GM18870 (cell line): ENCODE measurements around the gene BOD1.
"Not testable (repeated sequence)": the region's sequence is repeated elsewhere in the genome, so short reads cannot be mapped to it uniquely, and the experiment has no call there.

Experiments used
- ATAC-seq: cut with Tn5 transposase; IDR thresholded peaks from one replicate; pipeline ENCODE4 v1.9.1; 2021; ENCODE audit warnings: moderate library complexity; ENCODE audit not compliant: unreplicated experiment

The BOD1 gene

DNA sequence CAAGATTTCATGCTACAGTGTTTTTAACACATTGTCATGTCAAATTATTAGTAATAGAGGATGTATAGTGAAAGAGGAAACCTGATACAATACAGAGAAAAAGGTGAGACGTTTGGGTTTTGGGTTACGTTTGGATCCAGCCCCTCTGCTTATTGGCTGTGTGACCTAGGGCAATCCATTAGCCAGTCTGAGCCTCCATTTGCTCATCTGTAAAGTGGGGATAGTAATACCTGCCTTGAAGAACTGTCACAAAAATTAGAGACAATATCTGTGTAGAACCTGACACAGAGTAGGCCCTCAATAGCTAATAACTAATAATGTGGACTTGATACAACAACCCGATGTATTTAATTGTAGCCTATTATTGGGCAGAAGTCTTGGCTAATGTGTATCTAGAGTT, 4.3 kb upstream of the BOD1 start:
- no peak for ATAC-seq

DNA sequence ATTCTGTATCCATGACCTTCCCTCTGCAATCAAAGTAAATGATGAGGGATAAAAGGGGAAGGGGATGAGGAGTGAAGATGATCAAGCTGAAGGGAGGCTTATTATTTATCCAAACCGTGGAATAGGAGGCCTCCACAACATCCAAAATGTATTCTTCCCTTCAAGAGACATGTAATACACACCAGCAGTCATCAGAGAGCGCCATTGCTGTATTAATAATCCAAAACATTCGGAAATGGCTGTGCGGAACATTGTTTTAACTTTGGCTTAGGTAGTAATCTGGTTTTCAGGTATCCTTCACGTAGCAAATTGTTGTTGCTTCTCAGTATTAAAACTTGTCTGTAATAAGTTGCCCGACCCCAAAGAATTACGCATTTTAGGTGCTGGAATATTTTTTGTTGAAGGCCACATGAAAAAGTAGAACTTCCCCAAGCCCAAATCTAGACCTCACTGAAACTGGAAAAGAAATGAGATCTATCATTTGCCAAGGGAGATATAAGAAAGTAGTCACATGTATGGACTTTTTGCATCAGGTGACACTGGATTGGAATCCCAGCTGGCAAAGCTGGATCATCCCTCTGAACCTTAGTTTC, 2.6 kb upstream of the BOD1 start:
- ATAC-seq = no peak

DNA sequence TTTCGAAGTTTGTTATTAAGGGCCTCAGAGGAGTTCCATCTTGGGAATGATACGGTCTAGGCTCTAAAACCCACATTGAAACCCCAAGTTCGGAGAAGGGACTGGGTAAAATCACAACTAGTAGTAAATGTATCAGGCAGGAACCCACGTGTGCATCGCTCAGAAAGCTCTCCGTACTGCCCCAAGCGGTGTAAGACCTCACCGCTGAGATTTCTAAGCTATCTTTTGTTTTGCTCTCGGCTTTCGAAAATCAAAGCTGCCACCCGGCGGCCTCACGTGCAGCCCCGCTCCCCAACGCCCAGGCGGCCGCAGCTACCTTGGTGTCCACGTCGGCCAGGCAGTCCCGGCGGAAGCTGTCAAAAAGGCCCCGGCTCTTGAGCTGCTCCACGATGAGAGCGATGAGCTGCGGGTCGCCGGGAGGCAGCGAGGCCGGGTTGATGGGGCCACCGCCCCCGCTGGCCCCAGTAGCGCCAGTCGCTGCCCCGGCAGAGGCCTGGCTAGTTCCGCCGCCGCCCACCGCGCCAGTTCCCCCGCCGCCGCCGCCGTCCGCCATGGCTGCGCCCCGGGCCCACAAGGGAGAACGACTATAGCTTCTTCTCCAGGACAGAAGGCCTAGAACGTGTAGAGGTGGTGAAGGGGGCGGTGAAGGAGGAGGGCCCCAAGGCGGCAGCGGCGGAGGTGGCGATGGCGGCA, 420 bp downstream of the BOD1 start:
- peak; percentile 41 for ATAC-seq

DNA sequence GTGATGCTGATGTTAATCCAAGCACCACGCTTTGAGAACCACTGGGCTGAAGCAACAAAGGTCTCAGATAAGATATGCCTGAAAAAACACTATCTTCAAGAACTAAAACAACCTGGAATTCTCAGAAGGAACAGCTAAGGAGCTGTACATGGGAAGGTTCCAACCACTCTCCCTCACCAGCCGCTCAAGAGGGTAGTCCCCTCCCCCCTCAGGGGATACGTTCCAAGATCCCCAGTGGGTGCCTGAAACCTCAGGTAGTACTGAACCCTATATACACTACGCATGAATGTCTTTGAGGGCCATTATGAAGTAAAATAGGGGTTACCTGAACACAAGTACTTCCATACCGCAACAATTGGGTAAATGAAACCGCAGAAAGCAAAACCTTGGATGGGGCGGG, 1.9 kb downstream of the BOD1 start:
- no peak for ATAC-seq

DNA sequence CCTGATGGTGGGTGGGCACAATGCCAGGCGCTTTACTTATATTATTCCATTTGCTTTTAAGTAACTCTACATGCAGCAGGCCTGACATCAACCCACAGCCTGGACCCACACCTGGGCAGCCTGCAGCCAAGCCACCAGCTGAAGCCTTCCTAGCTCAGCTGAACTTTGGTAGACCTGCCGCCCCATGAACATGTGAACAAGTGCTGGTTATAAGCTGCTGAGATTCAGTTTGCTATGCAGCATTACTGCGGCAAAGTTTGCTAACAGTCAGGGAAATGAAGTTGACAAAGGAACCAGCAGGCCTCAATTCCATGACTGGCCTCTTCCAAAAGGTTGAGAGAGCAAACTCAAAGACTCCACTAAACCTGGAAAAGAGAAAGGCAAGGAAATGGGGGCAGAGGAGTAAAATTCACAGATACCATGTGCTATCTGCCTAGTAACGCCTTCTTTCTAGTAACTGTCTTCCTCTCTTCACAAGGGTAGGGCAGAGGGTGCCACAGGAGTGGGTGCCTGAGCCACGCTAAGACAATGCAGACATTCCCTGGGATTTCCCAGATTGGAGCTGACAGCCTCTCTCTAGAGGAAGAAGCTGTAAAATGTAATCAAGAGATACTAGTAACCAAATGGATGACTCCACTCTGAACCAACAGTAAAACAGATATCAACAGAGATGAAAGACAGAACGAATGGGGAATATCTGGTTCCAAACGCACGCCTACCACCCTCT, 2.9 kb downstream of the BOD1 start:
- ATAC-seq = no peak

DNA sequence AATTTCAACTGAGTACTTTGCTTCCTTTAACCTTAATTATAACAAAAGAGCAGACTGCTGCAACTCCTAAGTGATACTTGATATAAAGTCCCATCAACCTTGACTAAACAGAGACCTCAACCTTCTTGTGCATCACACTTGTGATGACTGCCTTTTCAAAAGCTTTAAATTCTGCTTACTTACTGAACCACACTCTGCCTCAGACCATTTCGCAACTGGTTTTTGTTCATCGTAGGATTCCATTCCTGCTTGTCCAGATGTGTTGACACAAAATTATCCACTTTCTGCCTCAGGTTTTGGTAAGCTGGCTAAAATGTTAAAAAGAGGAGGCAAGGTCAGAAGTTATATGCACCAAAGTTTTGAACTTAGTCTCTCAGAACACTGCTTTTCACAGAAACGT, 3.5 kb downstream of the BOD1 start:
- no peak for ATAC-seq

DNA sequence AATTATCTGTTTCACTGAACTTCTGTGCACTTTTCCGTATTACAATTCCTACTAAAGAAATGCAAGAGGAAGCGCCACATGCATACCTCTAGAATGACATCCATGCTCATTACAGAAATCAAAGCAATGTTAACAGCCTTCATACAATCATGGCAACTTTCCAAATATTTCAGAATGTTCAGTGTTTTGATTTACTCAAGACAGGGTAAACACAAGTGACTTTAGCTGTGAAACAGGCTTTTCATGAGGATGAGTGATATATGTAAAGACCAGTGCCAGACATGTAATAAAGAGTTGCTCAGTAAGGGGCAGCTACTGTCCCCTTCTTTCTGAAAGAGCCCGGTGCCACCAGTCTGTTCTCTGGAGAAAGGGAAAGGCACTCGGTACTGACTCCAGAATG, 4.7 kb downstream of the BOD1 start:
- ATAC-seq = no peak

DNA sequence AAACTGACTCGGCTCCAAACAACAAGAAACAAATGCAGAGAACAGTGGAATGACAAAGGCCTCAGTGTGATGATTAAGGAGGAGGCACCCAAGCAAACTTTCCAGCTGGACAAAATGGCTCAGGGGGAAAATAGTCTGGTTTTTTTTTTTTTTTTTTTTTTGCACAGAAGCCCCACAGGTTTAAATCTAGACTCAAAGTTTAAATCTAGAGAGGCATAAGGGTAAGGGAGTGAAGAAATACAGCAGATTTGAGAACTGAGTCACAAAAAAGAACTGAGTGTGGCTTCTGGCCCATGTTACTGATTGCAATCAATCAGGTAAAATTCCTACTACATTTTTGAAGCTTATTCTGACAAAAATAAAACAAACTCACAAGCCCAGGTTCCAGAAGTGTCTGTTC, 12.3 kb downstream of the BOD1 start:
- ATAC-seq = no peak

DNA sequence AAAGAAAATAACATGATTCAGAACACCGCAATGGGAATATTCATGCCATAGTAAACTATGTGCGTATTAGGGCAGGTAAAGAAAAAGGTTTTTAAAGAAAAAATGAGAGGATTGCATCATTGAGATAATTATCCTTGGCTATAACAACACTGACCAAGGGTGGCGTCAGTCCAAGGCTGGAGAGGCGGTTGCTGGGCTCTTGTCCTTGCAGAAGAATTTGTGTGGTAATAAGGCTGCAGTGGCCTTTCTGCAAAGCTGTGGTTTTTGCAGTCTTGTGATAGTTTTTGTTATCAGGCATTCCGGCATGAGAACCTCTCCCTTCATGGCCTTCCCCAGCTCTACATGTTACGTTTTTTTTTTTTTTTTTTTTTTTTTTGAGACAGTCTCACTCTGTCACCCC, 14.0 kb downstream of the BOD1 start:
- no peak for ATAC-seq

DNA sequence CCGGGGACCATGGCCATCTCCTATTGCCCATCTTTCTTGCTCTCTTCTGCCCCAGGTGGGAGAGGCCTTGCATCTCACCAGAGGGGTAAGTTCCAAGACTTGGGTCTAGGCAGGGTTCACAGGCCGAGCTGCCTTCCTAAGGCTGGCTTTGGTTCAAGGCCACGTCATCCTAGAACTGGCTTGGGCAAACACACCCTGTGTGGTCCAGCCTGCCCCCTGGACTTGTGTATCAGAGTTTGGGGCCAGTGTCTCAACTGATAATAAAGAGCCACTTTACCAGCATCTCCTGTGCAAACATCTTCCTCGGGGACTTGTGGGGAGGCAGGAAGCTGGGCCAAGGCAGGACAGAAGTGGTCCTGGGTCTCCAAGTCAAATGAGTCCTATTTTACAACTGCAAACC, 17.8 kb downstream of the BOD1 start:
- ATAC-seq = no peak

DNA sequence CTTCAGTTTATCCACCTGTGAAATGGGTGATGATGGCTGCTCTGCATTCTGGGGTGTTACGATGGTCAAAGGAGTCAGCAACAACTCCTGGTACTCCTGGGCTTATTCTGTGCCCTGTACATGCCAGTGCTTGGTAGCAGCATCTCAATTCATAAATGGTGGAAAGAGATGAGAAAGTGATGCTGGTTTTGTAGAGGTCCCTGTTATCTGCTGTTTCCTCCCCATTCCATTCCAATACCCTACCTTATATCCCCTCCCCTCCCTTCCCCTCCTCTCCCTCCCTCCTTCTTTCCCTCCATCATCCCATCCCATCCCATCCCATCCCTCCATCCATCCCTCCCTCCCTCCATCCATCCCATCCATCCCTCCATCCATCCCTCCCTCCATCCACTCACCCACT, 19.1 kb downstream of the BOD1 start:
- no peak for ATAC-seq

DNA sequence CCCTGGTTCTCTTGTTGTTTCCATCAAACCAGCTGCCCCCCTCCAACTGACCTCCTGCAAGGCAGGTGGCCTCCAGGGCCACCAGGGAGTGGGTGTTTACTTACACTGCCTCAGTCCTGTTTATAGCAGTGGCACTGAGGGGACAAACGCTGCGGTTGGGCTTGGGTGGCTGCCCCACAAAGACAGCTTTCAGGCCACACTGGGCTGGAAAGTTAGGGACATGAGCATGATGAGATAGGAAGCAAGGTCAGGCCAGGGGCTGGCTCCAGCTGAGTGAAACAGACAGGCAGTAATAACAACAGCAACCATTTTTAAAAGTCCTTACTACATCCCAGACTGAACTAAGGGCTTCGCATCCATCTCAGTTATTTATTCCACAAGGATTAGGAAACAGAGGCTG, 20.6 kb downstream of the BOD1 start:
- ATAC-seq = no peak

DNA sequence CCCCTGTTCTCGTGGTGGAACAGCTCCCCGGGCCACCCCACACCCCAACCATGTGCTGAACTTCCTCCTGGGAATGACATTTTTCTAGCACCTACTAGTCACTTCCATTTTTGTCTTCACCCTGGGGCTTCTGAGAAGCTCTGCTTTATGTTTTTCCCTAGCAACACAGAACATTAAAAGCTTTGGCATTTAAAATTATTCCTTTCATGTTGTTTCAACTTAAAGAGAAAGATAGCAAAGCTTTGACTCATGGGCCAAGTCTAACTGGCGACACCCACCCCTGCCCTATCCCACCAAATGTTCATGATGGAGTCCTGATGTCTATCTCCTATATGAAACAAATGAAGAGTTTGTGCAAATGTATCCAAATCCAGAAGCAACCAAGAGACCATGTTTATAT, 22.4 kb downstream of the BOD1 start:
- ATAC-seq = no peak

DNA sequence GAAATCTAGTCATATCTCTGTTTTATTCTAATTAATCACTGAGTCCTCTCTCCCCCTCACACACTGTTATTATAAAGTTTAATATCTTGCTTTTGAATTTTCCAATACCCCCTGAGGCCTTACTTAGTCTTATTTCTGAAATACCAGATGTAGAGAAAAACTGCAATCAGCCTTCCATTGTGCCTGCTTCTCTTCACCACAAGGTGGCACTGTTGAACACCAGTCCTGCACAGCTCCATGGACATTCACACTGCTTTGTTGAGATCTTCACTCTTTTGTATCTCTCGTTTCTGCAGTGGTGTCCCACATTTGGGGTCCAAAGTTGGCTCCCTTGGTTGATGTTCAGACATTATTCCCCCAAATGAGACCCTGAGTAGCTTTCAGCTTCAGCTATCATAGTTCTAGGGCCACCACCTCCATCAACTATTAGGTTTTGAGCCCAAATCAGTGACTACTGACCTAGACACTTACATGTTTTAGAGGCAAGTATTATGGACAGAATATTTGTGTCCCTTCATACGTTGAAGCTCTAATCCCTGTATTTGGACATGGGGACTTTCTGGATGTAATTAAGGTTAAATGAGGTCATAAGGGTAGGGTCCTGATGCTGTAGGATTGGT, 24.3 kb downstream of the BOD1 start:
- no peak for ATAC-seq

DNA sequence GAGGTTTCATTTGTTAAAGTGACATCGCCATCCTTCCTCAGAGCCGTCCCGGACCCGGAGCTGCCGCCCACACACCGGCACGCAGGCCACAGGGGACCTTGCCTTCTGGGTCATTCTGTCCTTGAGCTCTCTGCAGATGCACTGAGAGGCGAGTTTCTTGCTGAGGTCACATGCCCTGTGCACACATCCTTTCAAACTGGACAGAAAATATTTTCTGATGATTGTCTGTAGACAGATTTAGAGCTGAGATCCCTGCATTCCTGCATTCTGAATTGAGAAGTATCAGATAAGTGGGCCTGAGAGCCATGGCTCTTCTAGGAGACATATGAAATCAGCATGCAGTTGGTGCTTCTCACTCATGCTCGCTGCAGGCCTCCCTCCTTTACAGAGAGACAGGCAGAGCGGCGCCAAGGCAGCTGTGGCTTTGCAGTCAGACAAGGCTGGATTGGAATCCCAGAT, 25.4 kb downstream of the BOD1 start:
- no peak for ATAC-seq

DNA sequence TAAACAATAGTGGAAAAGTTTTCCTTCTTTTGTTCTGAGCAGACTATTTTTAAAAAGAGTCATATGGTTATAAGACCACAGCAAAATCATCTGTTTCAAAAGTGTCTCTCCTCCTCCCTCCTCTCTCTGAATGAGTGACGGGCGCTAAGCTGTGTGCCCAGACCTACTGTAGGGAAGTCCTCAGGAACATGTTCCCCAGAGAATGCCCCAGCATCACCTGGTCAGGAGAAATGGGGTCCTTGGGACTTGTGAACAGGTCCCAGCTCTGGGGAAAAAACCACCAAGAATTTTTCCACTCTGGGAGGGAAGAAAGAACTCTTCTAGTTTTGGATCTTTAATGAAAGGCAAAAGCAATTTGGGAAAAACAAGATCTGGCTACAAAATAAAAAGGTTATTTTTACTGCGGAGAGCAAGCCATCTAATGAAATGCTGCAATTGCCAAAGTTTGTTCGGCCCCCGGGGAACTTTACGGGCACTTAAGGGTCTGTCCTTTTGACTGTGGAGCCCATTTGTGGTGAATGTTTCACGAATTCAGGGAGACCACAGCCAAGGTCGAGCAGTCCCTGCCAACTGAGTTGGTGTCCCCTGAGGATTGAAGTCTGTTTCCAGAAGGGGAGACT, 25.9 kb downstream of the BOD1 start:
- no peak for ATAC-seq

DNA sequence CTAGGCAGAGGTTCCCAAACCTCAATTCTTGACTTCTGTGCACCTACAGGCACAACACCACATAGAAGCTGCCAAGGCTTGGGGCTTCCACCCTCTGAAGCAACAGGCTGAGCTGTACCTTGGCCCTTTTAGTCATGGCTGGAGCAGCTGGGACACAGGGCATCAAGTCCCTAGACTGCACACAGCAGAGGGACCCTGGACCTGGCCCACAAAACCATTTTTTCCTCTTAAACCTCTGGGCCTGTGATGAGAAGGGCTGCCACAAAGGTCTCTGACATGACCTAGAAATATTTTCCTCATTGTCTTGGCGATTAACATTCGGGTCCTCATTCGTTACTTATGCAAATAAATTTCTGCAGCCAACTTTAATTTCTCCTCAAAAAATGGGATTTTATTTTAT, 30.3 kb downstream of the BOD1 start:
- ATAC-seq = not testable (repeated sequence)

DNA sequence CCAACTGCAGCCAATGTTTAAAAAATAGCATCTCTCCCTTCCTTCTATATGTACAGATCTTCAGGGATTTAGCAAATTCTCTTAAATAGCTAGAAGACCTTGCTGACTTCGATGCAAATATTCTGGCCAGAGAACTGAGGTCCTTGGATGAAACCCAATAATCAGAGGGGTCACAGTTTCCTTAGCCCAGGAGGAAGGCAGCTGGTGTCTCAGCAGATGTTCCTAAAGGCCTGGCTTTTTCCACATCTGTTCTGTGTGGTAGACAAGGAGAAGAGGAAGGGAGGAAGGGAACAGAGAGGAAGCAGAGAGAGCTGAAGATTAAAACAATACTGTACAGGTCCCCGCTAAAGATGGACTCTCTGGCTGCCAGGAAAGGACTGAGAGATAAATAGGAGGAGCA, 33.1 kb downstream of the BOD1 start:
- ATAC-seq = no peak

DNA sequence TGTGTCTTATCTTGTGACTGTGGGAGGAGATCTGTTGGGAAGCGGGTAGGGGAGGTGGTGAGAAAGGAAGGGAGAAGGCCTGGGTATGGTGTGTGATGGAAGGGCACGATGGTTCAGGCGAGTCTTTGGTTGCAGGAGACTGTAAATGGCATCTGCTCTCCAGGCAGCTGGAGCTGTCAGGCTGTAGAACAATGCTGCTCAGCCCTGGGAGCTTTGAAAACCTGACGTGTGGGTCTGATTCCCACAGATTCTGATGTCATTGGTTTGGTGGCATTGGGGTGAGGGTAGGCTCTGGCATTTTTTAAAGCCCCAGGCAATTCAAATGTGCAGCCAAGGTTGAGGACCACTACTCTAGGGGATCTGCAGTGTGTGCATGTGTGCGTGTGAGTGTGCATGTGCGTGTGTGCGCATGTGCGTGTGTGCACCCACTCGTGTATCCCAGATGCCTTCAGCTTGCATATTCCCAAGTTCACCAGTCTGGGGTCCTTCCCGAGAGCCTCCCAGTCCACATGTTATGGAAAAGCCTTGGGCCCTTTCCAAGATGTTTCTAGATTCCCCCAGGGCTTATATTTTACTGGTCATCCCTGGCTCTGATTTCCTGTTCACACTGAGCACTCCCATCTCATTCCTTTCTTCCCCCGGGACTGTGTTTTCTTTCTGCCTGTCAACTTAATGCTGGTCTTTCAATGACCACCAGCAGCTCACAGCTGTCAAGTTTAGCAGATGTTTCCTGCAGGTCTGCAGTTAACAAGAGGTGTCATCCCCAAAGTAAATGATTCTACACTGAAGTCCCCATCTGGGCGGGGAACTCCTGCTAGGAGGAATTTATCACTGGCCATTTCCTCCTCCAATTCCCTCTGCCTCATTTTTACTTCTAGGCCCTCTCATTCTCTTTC, 34.0 kb downstream of the BOD1 start:
- ATAC-seq = no peak

DNA sequence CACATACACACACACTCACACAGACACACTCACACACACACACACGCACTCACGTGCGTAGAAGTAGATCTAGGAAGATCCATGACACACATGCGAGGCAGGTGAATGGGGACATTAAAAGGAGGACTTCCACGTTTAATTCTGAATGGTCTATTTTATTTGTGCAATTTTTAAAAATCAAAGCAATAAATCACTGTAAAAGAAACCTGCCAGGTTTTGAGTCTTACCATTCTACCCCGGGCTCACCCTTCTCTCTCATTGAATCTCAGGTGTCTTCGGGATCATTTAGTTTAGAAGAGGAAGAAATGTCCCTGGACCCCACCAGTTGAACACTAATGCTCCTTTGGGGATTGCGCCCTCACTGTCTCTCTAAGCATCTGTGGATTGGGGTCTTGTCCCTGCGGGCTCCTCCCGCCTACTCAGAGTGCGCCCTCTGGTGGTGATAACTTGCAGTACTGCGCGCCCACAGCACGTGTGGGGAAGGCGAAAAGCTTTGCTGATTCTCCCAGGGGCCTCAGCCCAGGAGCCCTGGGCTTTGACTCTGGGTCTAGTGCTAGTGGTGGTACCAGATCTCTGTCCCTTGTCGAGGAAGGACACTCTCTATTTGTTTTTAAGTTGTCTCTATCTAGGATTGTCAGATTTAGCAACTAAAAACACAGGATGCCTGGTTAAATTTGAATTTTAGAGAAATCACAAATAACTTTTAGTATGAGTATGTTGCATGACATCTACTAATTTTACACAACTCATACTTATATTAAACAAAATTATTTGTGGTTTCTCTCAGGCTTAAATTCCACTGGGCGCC, 34.8 kb downstream of the BOD1 start:
- ATAC-seq = no peak
